Progenitor cell of endocrine pancreas (in vitro differentiated cells): ENCODE results near the gene MDM1. TPM values are rescaled to one million over a fixed set of nuclear protein-coding genes. Genes with fewer than 3 reads are reported as not detected.

Source experiments
- DNase-seq: peaks from one replicate; pipeline ENCODE4 v3.0.0; 2021; ENCODE audit warnings: low spot score; ENCODE audit not compliant: unreplicated experiment
- H3K27ac Mint-ChIP-seq: 2 replicates; pipeline ENCODE4 v1.8.0; 2021; ENCODE audit warnings: mild to moderate bottlenecking, moderate library complexity, mixed read lengths
- H3K27me3 Mint-ChIP-seq: 2 replicates; pipeline ENCODE4 v1.8.0; 2021; ENCODE audit warnings: mixed read lengths
- H3K36me3 Mint-ChIP-seq: 2 replicates; pipeline ENCODE4 v1.8.0; 2022; ENCODE audit warnings: mixed read lengths; ENCODE audit not compliant: insufficient read depth
- H3K4me1 Mint-ChIP-seq: 2 replicates; pipeline ENCODE4 v1.8.0; 2021; ENCODE audit warnings: low read depth, mixed read lengths
- H3K4me3 Mint-ChIP-seq: 2 replicates; pipeline ENCODE4 v1.8.0; 2021; ENCODE audit warnings: low read depth, mild to moderate bottlenecking, moderate library complexity, mixed read lengths
- H3K9me3 Mint-ChIP-seq: 2 replicates; pipeline ENCODE4 v1.8.0; 2021; ENCODE audit warnings: low read depth, mixed read lengths
- CTCF ChIP-seq: fragments of 200-600 bp; sonication (generic); IDR thresholded peaks from one replicate; pipeline ENCODE4 v1.5.0; 2021; ENCODE audit warnings: antibody characterized with exemption, mild to moderate bottlenecking; ENCODE audit not compliant: unreplicated experiment
- long read RNA-seq: library from polyadenylated mRNA; unstranded; transcript quantifications from one replicate; pipeline ENCODE4 v2.0.0, GENCODE V29; 2020
- total RNA-seq: library from RNA; stranded (reverse); gene quantifications from 2 replicates; pipeline ENCODE4 v1.2.1, GENCODE V29; 2021

MDM1 gene, protein sequence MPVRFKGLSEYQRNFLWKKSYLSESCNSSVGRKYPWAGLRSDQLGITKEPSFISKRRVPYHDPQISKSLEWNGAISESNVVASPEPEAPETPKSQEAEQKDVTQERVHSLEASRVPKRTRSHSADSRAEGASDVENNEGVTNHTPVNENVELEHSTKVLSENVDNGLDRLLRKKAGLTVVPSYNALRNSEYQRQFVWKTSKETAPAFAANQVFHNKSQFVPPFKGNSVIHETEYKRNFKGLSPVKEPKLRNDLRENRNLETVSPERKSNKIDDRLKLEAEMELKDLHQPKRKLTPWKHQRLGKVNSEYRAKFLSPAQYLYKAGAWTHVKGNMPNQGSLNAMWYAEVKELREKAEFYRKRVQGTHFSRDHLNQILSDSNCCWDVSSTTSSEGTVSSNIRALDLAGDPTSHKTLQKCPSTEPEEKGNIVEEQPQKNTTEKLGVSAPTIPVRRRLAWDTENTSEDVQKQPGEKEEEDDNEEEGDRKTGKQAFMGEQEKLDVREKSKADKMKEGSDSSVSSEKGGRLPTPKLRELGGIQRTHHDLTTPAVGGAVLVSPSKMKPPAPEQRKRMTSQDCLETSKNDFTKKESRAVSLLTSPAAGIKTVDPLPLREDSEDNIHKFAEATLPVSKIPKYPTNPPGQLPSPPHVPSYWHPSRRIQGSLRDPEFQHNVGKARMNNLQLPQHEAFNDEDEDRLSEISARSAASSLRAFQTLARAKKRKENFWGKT
- total RNA-seq, result 21.5 and 24.6 TPM in 2 replicates
- long read RNA-seq, transcript MDM1-201 (14 exons, 2,918 nt), result minor isoform, 13 of 63 reads
- long read RNA-seq, transcript MDM1-203 (3 exons, 2,718 nt), result minor isoform, 6 of 63 reads
- long read RNA-seq, transcript MDM1-205 (3 exons, 2,170 nt), result major isoform, 21 of 63 reads
- long read RNA-seq, partial matches to known transcripts, result 6 of 63 reads
- long read RNA-seq, other reads (novel, unspliced or antisense), result 17 of 63 reads

DNA sequence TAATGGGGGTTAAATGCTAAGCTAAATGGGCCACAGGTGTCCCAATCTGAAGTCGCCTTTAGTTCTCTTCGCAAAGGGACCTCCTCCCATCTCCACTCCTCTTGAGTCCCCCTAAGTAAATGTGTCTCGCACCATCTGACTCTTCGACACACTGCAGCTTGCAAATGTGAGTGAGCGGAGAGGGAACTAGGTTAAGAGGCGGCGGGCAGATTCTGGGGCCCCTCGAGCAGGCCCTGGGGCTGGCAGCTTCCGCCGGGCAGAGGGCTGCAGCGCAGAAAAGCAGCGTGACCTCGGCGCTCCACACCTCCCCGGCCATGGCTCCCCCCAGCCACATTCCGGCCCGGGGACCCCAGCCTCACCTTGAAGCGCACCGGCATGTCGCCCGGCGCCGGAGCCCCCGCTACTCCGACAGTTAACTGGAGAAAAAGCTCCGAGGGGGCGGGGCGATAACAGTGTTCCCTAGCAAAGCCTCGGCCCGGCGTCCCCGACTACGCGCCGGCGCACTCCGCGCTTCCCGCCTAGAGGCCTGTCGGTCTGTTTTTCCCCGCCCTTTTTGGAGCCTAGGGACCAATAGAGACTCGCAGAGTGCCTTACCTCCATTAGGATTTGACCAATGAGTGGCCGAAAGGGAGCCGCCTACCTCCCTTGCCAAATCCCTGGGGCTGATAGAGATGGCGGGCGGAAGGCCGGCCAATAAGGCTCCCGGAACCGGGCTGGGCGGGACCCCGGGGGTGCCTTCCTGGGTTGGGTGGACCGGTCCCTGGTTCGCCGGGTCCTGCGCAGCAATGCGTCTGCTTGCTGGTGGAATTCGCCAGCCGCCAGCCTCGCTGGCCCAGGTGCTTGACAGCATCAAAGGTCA, at the start of gene MDM1:
Gene MDM1 (minus strand): TSS at position 494 of the 859 bp plus-strand sequence. CDS start 117 bp downstream, at position 377.
- no peak for TF ChIP-seq CTCF
- peaks cover 11% of the 10 kb centered on the region for H3K4me1 Mint-ChIP-seq
- H3K9me3 Mint-ChIP-seq, result no peaks in the 10 kb centered on the region
- H3K27ac Mint-ChIP-seq, result peak within 1 kb of the TSS; percentile 90
- peaks cover 1% of the 10 kb centered on the region for H3K36me3 Mint-ChIP-seq
- H3K4me3 Mint-ChIP-seq, result peak within 1 kb of the TSS; percentile 88
- DNase-seq, result peak; percentile 96
- peaks cover 16% of the 10 kb centered on the region for H3K27me3 Mint-ChIP-seq

- no peak for DNase-seq
- Mint-ChIP-seq H3K4me1 (peaks cover 2% of the 10 kb centered on the region), H3K9me3 (no peaks in the 10 kb centered on the region), H3K36me3 (no peaks in the 10 kb centered on the region), H3K4me3 (no peak overlapping the region), H3K27ac (no peak overlapping the region), H3K27me3 (peaks cover 13% of the 10 kb centered on the region)
- no peak for TF ChIP-seq CTCF
These were observed 49.5 kb upstream of the MDM1 start for GRCh38 chr12:68381476-68382219.

- TF ChIP-seq CTCF, result no peak
- peaks cover 14% of the 10 kb centered on the region for H3K27me3 Mint-ChIP-seq
- H3K4me1 Mint-ChIP-seq, result peaks cover 2% of the 10 kb centered on the region
- no peak for DNase-seq
- H3K36me3 Mint-ChIP-seq, result no peaks in the 10 kb centered on the region
- no peak overlapping the region for H3K27ac Mint-ChIP-seq
- no peak overlapping the region for H3K4me3 Mint-ChIP-seq
- H3K9me3 Mint-ChIP-seq, result no peaks in the 10 kb centered on the region
These were observed 46.9 kb upstream of the MDM1 start for GRCh38 chr12:68378872-68379606.

GRCh38 chr12:68377881-68378280, 45.7 kb upstream of the MDM1 start:
- peaks cover 2% of the 10 kb centered on the region for H3K4me1 Mint-ChIP-seq
- H3K9me3 Mint-ChIP-seq, result no peaks in the 10 kb centered on the region
- peaks cover 14% of the 10 kb centered on the region for H3K27me3 Mint-ChIP-seq
- no peak overlapping the region for H3K27ac Mint-ChIP-seq
- no peak for TF ChIP-seq CTCF
- H3K36me3 Mint-ChIP-seq, result no peaks in the 10 kb centered on the region
- H3K4me3 Mint-ChIP-seq, result no peak overlapping the region
- DNase-seq, result no peak
